Hepatic stellate cell (primary cell): ENCODE results near the gene COQ9.
A peak's percentile ranks its signal among the peaks of the same experiment; 100 is the strongest.

ENCODE experiments used
- DNase-seq: peaks from one replicate; pipeline ENCODE4 v3.0.0; 2011; ENCODE audit warnings: low spot score

Gene COQ9

GRCh38 chr16:57473176-57473840 lies 26.0 kb downstream of the COQ9 start:
- no peak for DNase-seq

GRCh38 chr16:57473906-57474305 lies 26.6 kb downstream of the COQ9 start:
- DNase-seq, result no peak

- DNase-seq, result no peak
Measured at GRCh38 chr16:57474671-57475661, 27.7 kb downstream of the COQ9 start.

- peak; percentile 71 for DNase-seq
Measured at GRCh38 chr16:57475711-57476339, 28.5 kb downstream of the COQ9 start.

- no peak for DNase-seq
Measured at GRCh38 chr16:57476546-57477410, 29.5 kb downstream of the COQ9 start.

GRCh38 chr16:57477531-57478202 lies 30.4 kb downstream of the COQ9 start:
- DNase-seq, result no peak

- DNase-seq, result no peak
Measured at GRCh38 chr16:57478396-57479204, 31.3 kb downstream of the COQ9 start.

GRCh38 chr16:57479205-57479975 lies 32.1 kb downstream of the COQ9 start:
- DNase-seq, result peak; percentile 86

- DNase-seq, result peak; percentile 96
Measured at GRCh38 chr16:57479976-57480753, 32.9 kb downstream of the COQ9 start.

- DNase-seq, result no peak
Measured at GRCh38 chr16:57480754-57481230, 33.5 kb downstream of the COQ9 start.

- no peak for DNase-seq
Measured at GRCh38 chr16:57481421-57481820, 34.1 kb downstream of the COQ9 start.

GRCh38 chr16:57482845-57483545 lies 35.7 kb downstream of the COQ9 start:
- DNase-seq, result no peak

GRCh38 chr16:57483725-57484514 lies 36.6 kb downstream of the COQ9 start:
- no peak for DNase-seq

- no peak for DNase-seq
Measured at GRCh38 chr16:57484515-57485005, 37.3 kb downstream of the COQ9 start.

GRCh38 chr16:57485091-57485915 lies 38.0 kb downstream of the COQ9 start:
- no peak for DNase-seq
